MG63 (cell line): Measurements from ENCODE around the gene SAMD8. TPM values are rescaled to one million over a fixed set of nuclear protein-coding genes. Genes with fewer than 3 reads are reported as not detected.

Source experiments
- DNase-seq: peaks from one replicate; pipeline ENCODE4 v3.0.0-alpha.2; 2020
- H3K27me3 ChIP-seq: fragments of 250-450 bp; sonication (Bioruptor Pico); 2 replicates; pipeline ENCODE4 v1.5.1; 2020; ENCODE audit warnings: mild to moderate bottlenecking, moderate library complexity
- H3K36me3 ChIP-seq: fragments of 250-450 bp; sonication (Bioruptor Pico); 2 replicates; pipeline ENCODE4 v1.5.1; 2020; ENCODE audit warnings: mild to moderate bottlenecking, moderate library complexity
- H3K4me3 ChIP-seq: fragments of 250-450 bp; sonication (Bioruptor Pico); 2 replicates; pipeline ENCODE4 v1.5.1; 2020; ENCODE audit warnings: mild to moderate bottlenecking, moderate library complexity
- H3K9me3 ChIP-seq: fragments of 250-450 bp; sonication (Bioruptor Pico); 2 replicates; pipeline ENCODE4 v1.5.1; 2020; ENCODE audit warnings: mild to moderate bottlenecking, moderate library complexity
- total RNA-seq: library from RNA; depleted of rRNA; stranded (reverse); fragments of >200 nt; shearing (Covaris generic); gene quantifications from 2 replicates; pipeline ENCODE4 v1.2.3, GENCODE V29; 2014; ENCODE audit warnings: low replicate concordance; rRNA removed

SAMD8 gene
- 6.9 and 15.0 TPM in 2 replicates for total RNA-seq

DNA sequence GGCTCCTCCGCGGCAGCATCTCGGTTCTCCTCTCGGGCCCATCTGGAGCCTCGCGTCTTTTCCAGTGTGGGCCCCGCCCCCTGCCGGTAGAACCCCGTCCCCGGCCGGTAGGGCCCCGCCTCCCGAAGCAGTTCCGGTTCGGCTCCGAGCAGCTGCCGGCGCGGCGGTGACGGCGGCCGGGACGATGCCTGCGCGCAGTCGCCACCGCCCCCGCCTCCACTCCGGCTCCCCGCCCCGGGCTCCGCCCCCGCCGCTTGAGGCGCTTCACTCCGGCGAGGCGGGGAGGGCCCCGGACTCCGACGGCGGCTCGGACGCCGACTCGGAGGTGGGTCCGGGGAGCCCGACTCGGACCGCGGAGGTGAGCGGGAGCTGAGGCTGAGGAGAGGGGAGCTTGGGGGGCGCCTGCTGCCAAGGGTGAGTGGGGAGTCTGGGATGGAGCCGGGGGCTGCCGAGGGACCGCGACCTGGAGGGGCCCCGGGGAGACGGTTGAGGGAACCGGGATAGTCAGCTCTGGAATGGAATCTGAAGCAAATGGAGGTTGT, at the start of gene SAMD8:
Gene SAMD8 (plus strand): TSS at position 292 of the 542 bp plus-strand sequence. CDS start 38,873 bp downstream, outside the sequence.
- peaks cover 5% of the 10 kb centered on the region; the same call in 1 of the 2 replicates for H3K36me3 ChIP-seq
- DNase-seq: peak; percentile 98
- H3K4me3 ChIP-seq: peak within 1 kb of the TSS; percentile 99
- no peaks in the 10 kb centered on the region for H3K27me3 ChIP-seq
- no peaks in the 10 kb centered on the region; the same call in 1 of the 2 replicates for H3K9me3 ChIP-seq

DNA sequence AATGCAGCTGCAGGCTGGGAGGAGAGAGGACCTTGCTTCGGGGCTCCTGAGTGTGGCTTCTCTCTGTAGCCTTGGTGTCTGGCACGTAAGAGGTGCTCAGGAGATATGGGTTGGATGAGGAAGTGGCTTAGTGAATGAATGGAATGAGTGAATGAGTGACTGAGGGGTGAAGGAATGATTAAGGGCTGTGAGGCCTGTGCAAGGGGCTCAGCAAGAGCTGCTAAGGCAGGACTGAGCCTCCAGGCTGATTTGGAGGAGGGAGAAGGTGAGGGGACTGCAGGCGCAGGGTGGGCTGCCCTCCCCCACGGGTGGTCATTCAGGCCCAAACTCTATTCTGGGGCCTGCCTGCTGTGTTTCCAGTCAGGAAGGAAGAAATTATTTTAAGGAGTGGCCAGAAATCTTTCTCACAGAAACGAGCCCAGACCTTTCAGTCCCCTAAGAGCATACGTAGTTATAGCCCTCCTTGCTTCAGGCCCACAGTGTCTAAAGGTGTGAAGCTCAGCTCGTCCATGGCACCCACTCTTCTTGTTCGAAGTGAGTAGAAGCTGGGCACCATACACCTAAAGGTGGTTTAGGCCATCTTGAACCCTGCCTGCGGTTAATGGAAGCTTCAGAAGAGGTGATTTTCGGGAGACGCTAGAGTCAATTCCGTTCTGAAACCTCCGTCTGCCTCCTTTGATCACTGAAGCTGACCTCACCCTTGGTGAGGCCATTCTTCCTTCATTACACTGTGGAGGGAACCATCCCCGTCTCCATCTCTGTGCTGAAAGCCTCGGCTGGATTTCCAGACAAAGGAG, 49.5 kb upstream of the SAMD8 start:
- H3K4me3 ChIP-seq: no peak overlapping the region

DNA sequence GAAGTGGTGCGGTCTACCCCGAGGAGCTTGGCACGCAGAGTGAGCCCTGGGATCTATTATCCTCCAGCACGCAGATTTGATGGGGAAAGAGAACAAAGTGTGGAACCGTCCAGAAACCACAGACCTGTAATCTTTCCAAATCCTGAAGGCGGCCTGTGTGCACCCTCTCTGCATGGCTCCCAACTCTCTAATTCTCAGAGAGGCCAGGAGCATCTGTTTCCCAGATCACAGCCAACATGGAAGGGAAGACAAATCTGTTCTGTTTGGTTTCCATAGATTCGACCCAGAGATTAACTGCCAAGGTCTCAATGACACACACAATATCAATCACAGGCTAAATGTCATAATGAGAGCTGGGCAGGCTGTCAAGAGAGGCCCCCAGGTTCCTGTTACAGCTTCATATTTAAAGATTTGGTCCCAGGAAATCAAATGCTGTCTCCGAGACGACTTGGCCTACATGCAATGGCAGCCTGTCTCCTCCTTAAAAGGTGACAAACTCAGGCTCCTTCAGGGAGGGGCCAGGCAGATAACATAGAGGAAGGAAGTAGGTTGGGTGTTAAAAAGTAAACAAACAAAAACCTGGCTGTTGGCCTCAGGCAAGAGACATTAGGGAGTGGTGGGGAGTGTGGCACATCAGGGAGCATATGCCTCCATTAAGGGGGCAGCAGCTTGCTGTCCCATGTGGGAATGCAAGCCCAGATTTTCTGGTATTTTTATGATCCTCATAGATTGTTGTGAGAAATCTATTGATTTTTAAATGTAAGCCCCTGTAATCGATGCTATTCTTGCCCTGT, 48.8 kb upstream of the SAMD8 start:
- Histone ChIP-seq H3K4me3 (no peak overlapping the region), H3K27me3 (no peaks in the 10 kb centered on the region), H3K9me3 (no peaks in the 10 kb centered on the region), H3K36me3 (no peaks in the 10 kb centered on the region)
- peak; percentile 13 for DNase-seq

More for the DNA sequence above, 49.5 kb upstream of the SAMD8 start:
- no peaks in the 10 kb centered on the region for H3K9me3 ChIP-seq
- no peaks in the 10 kb centered on the region for H3K36me3 ChIP-seq
- no peak for DNase-seq
- no peaks in the 10 kb centered on the region for H3K27me3 ChIP-seq

DNA sequence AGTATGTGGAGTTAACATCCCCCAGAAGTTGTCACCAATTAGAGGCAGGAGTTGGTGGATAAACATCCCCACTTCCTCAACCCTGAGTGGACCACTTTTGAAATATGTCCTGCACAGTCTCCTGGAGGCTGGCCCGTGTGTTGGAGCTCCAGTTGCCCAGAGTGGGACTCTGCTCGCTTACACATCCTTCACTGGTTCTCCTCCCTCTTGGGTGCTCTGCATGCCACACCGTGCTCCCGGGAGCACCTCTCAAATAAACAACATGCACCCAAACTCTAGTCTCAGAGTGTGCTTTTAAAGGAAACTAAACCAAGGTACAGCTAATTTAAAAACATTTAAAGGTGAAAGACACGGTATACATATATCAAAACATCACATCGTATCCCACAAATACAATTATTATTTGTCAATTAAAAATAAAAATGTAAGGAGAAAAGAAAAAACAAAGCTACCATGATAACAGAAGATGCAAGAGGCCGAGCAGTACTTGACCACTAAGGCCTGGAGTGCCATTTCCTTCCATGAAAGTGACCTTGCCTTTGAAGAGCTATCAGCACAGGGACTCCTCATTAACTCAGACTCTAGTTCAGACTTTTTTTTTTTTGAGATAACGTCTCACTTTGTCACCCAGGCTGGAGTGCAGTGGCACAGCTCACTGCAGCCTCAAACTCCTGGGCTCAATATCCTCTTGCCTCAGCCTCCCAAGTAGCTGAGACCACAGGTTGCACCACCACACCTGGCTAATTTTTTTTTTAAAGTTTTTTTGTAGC, 47.8 kb upstream of the SAMD8 start:
- H3K4me3 ChIP-seq: no peak overlapping the region
- no peaks in the 10 kb centered on the region for H3K36me3 ChIP-seq
- no peaks in the 10 kb centered on the region for H3K27me3 ChIP-seq
- no peaks in the 10 kb centered on the region for H3K9me3 ChIP-seq
- no peak for DNase-seq

DNA sequence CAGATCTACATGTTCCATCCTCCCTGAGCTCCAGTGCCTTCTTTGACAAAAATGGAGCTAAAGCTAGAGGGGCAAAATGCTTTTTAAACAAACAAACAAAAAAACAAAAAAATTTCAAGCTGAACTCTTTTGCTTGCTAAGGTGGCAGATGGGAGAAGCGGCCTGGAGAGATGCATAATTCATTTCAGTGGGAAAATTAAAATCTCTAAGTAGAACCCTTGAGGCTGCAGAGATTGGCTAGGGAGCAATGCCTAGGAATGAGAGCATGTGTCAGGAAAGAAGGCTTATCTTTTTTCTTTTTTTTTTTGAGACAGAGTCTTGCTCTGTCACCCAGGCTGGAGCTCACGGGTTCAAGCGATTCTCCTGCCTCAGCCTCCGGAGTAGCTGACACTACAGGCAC, 46.4 kb upstream of the SAMD8 start:
- Histone ChIP-seq H3K27me3 (no peaks in the 10 kb centered on the region), H3K4me3 (no peak overlapping the region), H3K9me3 (no peaks in the 10 kb centered on the region), H3K36me3 (no peaks in the 10 kb centered on the region)
- DNase-seq: no peak

DNA sequence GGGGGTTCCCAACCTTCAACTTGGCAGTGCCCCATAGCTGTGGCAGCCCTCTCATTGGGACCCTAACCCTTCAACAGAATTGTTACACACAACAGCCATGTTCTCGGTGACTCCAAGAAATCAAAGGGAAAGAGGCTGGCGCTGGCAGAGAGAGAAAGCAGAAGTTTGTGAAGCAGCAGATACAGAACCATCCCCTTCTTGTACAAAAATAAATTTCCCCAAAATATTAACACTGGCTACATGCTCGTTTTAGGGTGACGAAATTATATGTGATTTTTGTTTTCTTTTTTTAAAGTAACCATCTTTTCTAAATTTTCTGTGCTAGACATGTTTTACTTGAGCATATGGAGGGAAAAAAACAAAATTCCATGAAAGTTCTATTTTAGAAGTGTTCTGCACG, 45.2 kb upstream of the SAMD8 start:
- H3K4me3 ChIP-seq: no peak overlapping the region
- no peaks in the 10 kb centered on the region for H3K9me3 ChIP-seq
- no peaks in the 10 kb centered on the region for H3K36me3 ChIP-seq
- no peaks in the 10 kb centered on the region for H3K27me3 ChIP-seq
- DNase-seq: no peak

DNA sequence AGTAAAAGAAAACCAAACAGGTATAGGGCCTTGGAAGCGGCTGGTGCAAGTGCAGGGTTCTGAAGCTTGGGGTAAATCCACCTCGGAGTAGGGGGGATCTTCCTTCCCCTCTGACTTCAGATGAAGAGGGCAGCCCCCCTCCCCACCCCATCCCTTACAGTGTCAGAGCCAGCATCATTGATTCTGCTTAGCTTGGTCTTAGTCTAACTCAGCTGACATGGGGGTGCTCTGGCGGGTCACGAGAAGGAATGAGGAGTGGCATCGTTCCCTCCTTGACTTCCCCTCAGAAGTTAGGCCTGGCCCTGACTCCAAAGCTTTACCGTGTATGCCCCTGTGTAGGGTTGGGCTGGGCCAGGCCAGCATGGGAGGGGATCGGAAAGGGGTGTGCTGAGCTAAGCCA, 44.2 kb upstream of the SAMD8 start:
- no peak overlapping the region for H3K4me3 ChIP-seq
- no peaks in the 10 kb centered on the region for H3K27me3 ChIP-seq
- H3K9me3 ChIP-seq: no peaks in the 10 kb centered on the region
- no peak for DNase-seq
- H3K36me3 ChIP-seq: no peaks in the 10 kb centered on the region

DNA sequence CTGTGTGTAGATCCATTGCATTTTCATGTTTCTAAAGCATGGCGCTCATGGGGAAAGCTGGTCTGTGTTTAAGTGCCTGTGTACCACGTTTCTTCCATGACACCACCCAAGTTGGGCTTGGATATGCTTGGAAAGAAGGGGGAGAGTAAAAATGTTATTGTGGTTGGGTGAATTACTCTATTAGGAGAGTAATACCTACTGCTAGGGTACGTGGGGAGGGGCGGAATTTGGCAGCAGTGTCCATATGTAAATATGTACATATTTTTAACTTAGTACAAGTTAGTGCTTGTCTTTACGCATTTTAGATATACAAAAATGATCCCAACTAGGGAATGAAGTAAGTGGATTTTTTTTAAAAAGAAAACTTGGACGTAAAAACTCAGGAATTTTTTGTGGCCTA, 42.9 kb upstream of the SAMD8 start:
- no peak for DNase-seq
- Histone ChIP-seq H3K9me3 (no peaks in the 10 kb centered on the region), H3K4me3 (no peak overlapping the region), H3K27me3 (no peaks in the 10 kb centered on the region), H3K36me3 (no peaks in the 10 kb centered on the region)

DNA sequence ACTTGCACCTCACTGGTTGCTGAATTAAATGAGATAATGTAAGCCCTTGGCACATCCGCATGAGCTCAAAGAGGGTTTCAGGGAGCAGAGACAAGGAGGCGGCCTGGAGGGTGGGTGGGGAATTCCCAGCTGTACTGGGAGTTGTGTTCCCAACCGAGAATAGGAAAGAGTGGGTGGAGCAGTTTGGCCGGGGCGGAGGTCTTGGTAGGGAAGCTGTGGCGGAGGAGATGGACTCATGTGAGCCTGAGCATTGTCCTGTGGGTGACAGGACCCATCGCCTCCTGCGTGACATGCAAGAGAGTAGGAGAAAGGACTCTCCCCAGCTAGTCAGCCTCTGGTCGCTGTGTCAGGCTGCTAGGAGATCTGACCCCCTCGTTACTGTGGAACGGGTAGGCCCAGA, 41.0 kb upstream of the SAMD8 start:
- Histone ChIP-seq H3K9me3 (no peaks in the 10 kb centered on the region), H3K4me3 (no peak overlapping the region), H3K36me3 (no peaks in the 10 kb centered on the region), H3K27me3 (no peaks in the 10 kb centered on the region)
- no peak for DNase-seq

DNA sequence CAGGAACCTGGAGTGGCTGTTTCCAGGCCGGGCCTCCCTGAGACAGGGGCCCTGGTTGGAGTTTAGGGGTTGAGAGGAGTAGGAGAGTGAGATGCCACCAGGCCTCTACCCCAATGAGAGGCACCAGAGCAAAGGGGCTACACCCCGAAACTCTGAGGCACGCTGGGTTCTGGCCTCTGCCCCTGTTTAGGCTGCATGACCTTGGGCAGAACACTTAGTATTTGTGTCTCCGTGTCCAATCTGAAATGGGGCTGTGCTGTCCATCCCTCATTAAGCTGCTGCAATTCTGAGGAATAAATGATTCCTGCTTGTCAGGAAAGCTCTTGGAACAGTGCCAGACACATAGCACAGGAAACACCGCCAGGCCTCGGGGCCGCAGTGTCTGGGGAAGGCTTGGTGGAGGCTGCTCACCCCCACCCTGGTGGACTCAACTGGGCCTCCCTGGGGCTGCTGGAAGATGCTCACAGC, 40.5 kb upstream of the SAMD8 start:
- no peaks in the 10 kb centered on the region for H3K9me3 ChIP-seq
- H3K4me3 ChIP-seq: no peak overlapping the region
- no peaks in the 10 kb centered on the region for H3K27me3 ChIP-seq
- H3K36me3 ChIP-seq: no peaks in the 10 kb centered on the region
- no peak for DNase-seq

DNA sequence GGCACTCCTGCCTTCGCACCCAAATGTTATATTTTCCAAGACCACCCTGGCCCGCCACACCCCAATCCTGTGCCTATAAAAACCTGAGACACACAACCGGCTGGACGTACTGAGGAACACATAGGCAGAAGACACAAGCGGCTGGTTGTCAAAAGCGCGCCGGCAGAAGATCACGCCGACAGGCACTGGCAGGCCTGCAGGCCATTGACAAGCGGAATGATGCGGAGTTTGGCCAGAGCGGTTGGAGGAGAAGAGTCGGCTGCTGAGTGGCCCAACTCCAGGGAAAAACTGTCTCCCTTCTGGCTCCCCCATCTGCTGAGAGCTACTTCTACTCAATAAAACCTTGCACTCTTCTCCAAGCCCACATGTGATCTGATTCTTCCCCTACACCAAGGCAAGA, 39.7 kb upstream of the SAMD8 start:
- no peaks in the 10 kb centered on the region for H3K36me3 ChIP-seq
- no peaks in the 10 kb centered on the region for H3K9me3 ChIP-seq
- no peak for DNase-seq
- H3K27me3 ChIP-seq: no peaks in the 10 kb centered on the region
- H3K4me3 ChIP-seq: no peak overlapping the region

DNA sequence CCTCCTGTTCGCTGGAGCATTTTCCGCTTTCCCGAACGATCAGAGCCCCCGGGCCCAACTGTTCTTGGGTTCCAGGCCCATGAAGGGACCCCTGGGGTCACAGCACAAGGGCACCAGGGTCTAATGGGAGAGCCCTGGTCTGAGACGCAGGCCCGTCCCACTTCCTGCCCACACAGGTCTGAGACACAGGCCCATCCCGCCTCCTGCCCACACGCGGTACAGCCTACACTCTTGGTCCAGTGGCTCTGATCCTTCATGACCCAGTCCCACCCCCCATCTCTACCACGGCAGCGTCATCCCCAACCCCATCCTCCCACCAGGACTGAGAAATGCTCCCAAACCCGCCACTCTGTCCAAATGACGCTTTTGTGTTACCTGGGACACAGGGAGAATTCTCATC, 38.7 kb upstream of the SAMD8 start:
- no peaks in the 10 kb centered on the region for H3K9me3 ChIP-seq

DNA sequence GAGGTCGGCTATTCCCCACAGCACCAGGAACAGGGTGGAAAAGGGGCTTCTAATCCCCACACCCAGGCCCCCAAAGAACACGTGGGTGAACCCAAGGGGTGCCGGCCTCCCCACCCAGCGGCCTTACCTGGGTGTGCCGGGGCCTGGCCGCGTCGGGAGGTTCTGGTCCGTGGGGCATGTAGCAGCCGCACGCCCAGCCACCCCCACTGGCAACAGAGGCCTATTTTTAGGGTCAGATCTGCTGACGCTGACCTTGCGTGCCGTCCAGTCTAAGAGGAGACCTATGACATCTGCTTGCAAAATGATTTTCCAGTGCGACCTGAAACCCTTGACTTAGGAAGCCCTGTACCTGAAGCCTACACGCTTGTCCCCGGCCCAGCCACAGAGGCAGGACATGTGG, 38.0 kb upstream of the SAMD8 start:
- no peaks in the 10 kb centered on the region for H3K27me3 ChIP-seq
- H3K9me3 ChIP-seq: no peaks in the 10 kb centered on the region
- DNase-seq: no peak
- H3K4me3 ChIP-seq: no peak overlapping the region
- H3K36me3 ChIP-seq: no peaks in the 10 kb centered on the region

More for the DNA sequence above, 38.7 kb upstream of the SAMD8 start:
- no peak for DNase-seq
- no peaks in the 10 kb centered on the region for H3K36me3 ChIP-seq
- no peak overlapping the region for H3K4me3 ChIP-seq
- no peaks in the 10 kb centered on the region for H3K27me3 ChIP-seq

DNA sequence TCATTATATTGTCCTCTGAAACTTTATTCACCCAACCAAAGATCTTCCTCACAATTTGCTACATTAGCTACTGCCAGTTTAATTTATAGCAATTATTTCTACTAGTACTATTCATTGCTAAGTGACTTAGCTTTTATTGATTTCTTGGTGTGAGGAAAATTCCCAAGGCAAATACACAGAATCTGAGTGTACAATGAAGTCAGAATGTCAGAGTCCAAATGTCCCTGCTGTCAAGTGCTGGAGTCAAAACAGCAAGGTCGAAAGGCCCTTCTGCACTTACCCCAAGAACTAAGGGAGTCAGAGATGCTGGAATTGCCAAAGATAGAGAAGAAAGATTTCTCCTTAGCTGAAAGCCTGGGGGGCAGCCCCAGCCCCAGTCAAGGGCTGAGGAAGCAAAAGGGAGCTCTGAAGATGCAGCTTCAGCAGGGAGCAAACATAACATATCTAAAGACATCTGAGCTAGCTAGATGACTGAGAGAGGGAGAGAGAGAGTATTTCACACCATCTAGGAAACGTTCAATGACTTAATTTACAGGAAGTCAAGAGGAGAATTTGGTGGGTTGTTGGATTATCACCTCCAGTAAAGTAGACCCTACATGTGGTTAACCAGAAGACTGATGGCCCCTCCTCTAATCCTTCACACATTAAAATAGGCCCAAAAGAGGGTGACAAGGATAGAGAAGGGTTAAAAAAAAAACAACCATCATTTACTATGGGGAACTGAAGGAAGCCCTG, 36.6 kb upstream of the SAMD8 start:
- H3K4me3 ChIP-seq: no peak overlapping the region
- no peaks in the 10 kb centered on the region for H3K27me3 ChIP-seq
- H3K36me3 ChIP-seq: no peaks in the 10 kb centered on the region
- H3K9me3 ChIP-seq: no peaks in the 10 kb centered on the region
- DNase-seq: no peak

DNA sequence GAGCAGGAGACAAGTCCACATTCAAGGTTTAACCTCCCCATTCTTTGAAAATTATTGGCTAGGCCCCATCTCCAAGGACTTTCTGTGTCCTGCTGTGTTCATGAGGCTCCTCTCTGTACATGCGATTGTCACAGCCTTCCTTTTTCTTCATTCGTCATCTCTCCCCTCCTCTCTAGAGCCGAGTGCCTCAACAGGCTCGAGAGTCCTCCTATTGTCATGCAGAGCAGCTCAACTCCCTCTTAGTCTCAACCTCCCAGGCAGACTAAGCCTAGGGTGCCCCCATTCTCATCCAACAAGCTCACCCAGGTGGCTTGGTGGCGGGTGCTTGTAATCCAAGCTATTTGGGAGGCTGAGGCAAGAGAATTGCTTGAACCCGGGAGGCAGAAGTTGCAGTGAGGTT, 35.1 kb upstream of the SAMD8 start:
- H3K4me3 ChIP-seq: no peak overlapping the region
- no peaks in the 10 kb centered on the region for H3K27me3 ChIP-seq
- DNase-seq: no peak
- H3K9me3 ChIP-seq: no peaks in the 10 kb centered on the region
- H3K36me3 ChIP-seq: no peaks in the 10 kb centered on the region

DNA sequence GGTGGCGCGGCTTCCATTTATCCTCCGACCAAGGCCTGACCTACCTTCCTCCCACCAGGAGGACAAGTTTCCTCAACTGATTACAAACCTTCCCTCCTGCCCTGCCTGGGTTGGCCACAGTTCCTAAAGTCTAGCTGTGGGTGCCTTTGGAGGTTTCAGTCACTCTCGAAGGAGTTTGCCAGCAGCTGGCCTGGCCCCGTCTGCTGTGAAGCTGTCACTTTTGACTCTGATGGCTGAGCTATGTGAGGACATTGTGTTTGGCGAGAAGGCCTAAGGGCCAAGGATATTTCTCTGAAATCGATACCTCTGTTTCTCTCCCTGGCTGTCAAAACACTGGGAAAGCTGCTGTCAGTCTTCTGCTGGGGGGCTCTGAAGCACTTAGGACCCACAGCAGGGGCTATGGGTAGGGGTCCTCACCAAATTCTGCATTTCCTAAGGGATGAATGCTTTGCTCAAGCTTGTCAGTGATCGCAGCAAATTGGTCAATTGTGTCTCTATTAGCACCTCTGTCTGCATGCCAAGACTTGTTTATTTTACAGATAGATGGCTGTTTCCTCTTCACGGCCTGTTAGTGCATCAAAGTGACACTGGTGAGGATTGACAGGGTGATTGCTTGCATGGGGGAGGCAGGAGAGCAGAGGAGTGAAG, 31.9 kb upstream of the SAMD8 start:
- H3K4me3 ChIP-seq: no peak overlapping the region
- no peaks in the 10 kb centered on the region for H3K27me3 ChIP-seq
- DNase-seq: no peak
- no peaks in the 10 kb centered on the region for H3K9me3 ChIP-seq
- H3K36me3 ChIP-seq: no peaks in the 10 kb centered on the region
